Lower leg skin (tissue), 4 donors: ENCODE data around the gene KHDC1L. TPM values are rescaled to one million over a fixed set of nuclear protein-coding genes. Genes with fewer than 3 reads are reported as not detected.

Experiments used
- DNase-seq, 2 donors: peaks; one replicate each; pipeline ENCODE4 v3.0.0-alpha.2; 2019; ENCODE audit warnings: low spot score in 2 of 2
- H3K4me3 ChIP-seq: fragments of 200-600 bp; sonication (generic); 2 replicates; pipeline ENCODE4 v1.5.1; 2017; ENCODE audit warnings: mild to moderate bottlenecking, low read depth; ENCODE audit not compliant: poor library complexity, severe bottlenecking
- CTCF ChIP-seq, 3 donors: fragments of 450-650 bp; IDR thresholded peaks; one replicate each; pipeline ENCODE4 v1.5.1; 2016; ENCODE audit warnings: antibody characterized with exemption in 3 of 3, mild to moderate bottlenecking in 3 of 3, moderate library complexity in 2 of 3
- POLR2A ChIP-seq, 2 donors: fragments of 450-650 bp; IDR thresholded peaks; one replicate each; pipeline ENCODE4 v1.6.1; 2016 to 2017; ENCODE audit warnings: antibody characterized with exemption in 2 of 2, mild to moderate bottlenecking in 1 of 2, moderate library complexity in 1 of 2
- WGBS, 2 donors: methylation state at CpG; one replicate each; pipeline ENCODE4 v1.1.5; 2018; 5-methylcytosine and 5-hydroxymethylcytosine counted together
- intact Hi-C: fragments of 100-400 bp; cut with DNase I; formaldehyde crosslinking; loops from one replicate; pipeline ENCODE4 v1.15.0; 2023; ENCODE audit warnings: low total_unique reads
- total RNA-seq, 4 donors: library from RNA; depleted of rRNA; stranded (reverse); fragments of >200 nt; gene quantifications; one replicate each; pipeline ENCODE4 v1.1.0, GENCODE V29; 2016

Gene KHDC1L
- total RNA-seq, 4 donors from 2014 or later, result not detected

- no peak for DNase-seq
- intact Hi-C loops, result no loop called here
- H3K4me3 ChIP-seq, result no peak overlapping the region
- WGBS, 2 donors, result 67 to 70% methylated on average over 5 of the region's 5 CpGs
- TF ChIP-seq POLR2A (IDR thresholded peaks at IDR 0.05) (no peak), CTCF (IDR thresholded peaks at IDR 0.05) (no peak)
Observed at GRCh38 chr6:73177221-73177944, 47.9 kb downstream of the KHDC1L start.

GRCh38 chr6:73176057-73176456 is 49.2 kb downstream of the KHDC1L start:
- TF ChIP-seq POLR2A (IDR thresholded peaks at IDR 0.05), result no peak
- no peak for TF ChIP-seq CTCF (IDR thresholded peaks at IDR 0.05)
- no peak overlapping the region for H3K4me3 ChIP-seq
- intact Hi-C loops, result no loop called here
- DNase-seq, result no peak
- whole genome bisulfite sequencing, 2 donors, result 79 to 88% methylated on average over 6 of the region's 6 CpGs

- intact Hi-C loops, result no loop called here
- DNase-seq, result no peak
- TF ChIP-seq CTCF (IDR thresholded peaks at IDR 0.05) (no peak), POLR2A (IDR thresholded peaks at IDR 0.05) (no peak)
- no peak overlapping the region for H3K4me3 ChIP-seq
- WGBS, 2 donors, result 87 to 89% methylated on average over 4 of the region's 4 CpGs
Observed at GRCh38 chr6:73174646-73175045, 50.6 kb downstream of the KHDC1L start.

Other genes starting within 250 kb of the KHDC1L start
- under 1 TPM in 2 of 4 donors, not detected in 2; 0.13 to 0.34 TPM for gene KHDC1, start 37.7 kb upstream of the KHDC1L start, total RNA-seq
- not detected for gene DPPA5, start 128.8 kb upstream of the KHDC1L start, total RNA-seq
- gene KHDC3L, start 137.2 kb upstream of the KHDC1L start, total RNA-seq, result not detected
- gene OOEP, start 144.4 kb upstream of the KHDC1L start, total RNA-seq, result under 1 TPM in 1 of 4 donors, not detected in 3; 0.88 TPM
- gene DDX43, start 169.3 kb upstream of the KHDC1L start, total RNA-seq, result 1 to 10 TPM in 2 of 4 donors, under 1 TPM in 2; 0.89 to 2.3 (median 1.6) TPM
- 1 to 10 TPM in 3 of 4 donors, under 1 TPM in 1; 0.83 to 2.2 (median 1.6) TPM for gene CGAS, start 226.8 kb upstream of the KHDC1L start, total RNA-seq
- 10 to 100 TPM; 22.6 to 29.6 (median 25.1) TPM for gene MTO1, start 236.2 kb upstream of the KHDC1L start, total RNA-seq